NB4 (cell line): ENCODE data around the gene CTDP1.
A peak's percentile ranks its signal among the peaks of the same experiment; 100 is the strongest.

ENCODE experiments used
- CTCF ChIP-seq: IDR thresholded peaks from one replicate; pipeline ENCODE4 v1.5.1; 2012; ENCODE audit warnings: low read depth, low read length
- MAX ChIP-seq: IDR thresholded peaks from 2 replicates; pipeline ENCODE4 v1.6.1; 2011; ENCODE audit warnings: low read depth, low read length
- MYC ChIP-seq: IDR thresholded peaks from 2 replicates; pipeline ENCODE4 v1.6.1; 2011; ENCODE audit warnings: low read depth, low read length
- POLR2A ChIP-seq: IDR thresholded peaks from 2 replicates; pipeline ENCODE4 v1.6.1; 2011; ENCODE audit warnings: mild to moderate bottlenecking; ENCODE audit not compliant: insufficient read length; ENCODE audit errors: extremely low read depth

GRCh38 chr18:79792988-79793355 is 113.4 kb downstream of the CTDP1 start:
- TF ChIP-seq CTCF: no peak
- no peak for TF ChIP-seq POLR2A
- peak; percentile 66 for TF ChIP-seq MAX
- TF ChIP-seq MYC: peak; percentile 60; the same call in 1 of the 2 replicates
